SK-N-SH treated with all-trans-retinoic acid at 6 μM for 48 hours (cell line): ENCODE measurements around the gene IMMP2L.

ENCODE experiments used
- ATAC-seq: fragments of 200-7000 bp; cut with Tn5 transposase; 3 replicates; pipeline ENCODE4 v1.9.1; 2020; ENCODE audit warnings: mild to moderate bottlenecking, moderate library complexity
- ARNTL ChIP-seq: fragments of 450-650 bp; formaldehyde crosslinking; IDR thresholded peaks from 2 replicates; pipeline ENCODE4 v1.5.0; 2020; ENCODE audit warnings: low read depth, mild to moderate bottlenecking, moderate library complexity, borderline replicate concordance
- BACH2 ChIP-seq: fragments of 250-450 bp; sonication (Bioruptor Pico); IDR thresholded peaks from 2 replicates; pipeline ENCODE4 v1.9.0; 2021; ENCODE audit warnings: mild to moderate bottlenecking, borderline replicate concordance
- CREB5 ChIP-seq: fragments of 250-450 bp; sonication (Bioruptor Pico); IDR thresholded peaks from 2 replicates; pipeline ENCODE4 v1.5.1; 2020; ENCODE audit warnings: low read depth, mild to moderate bottlenecking, moderate library complexity
- CSDC2 ChIP-seq: fragments of 250-450 bp; sonication (Bioruptor Pico); IDR thresholded peaks from 2 replicates; pipeline ENCODE4 v1.5.0; 2020; ENCODE audit warnings: mild to moderate bottlenecking, moderate library complexity
- CSRNP3 ChIP-seq: fragments of 250-450 bp; sonication (Bioruptor Pico); IDR thresholded peaks from 2 replicates; pipeline ENCODE4 v1.5.1; 2021; ENCODE audit warnings: mild to moderate bottlenecking, moderate library complexity
- ESRRG ChIP-seq: fragments of 250-450 bp; sonication (Bioruptor Pico); IDR thresholded peaks from 2 replicates; pipeline ENCODE4 v1.6.1; 2021; ENCODE audit warnings: mild to moderate bottlenecking
- ISL1 ChIP-seq: fragments of 250-450 bp; sonication (Bioruptor Pico); IDR thresholded peaks from 2 replicates; pipeline ENCODE4 v2.1.2; 2022; ENCODE audit warnings: mild to moderate bottlenecking, moderate library complexity
- OSR1 ChIP-seq: fragments of 250-450 bp; sonication (Bioruptor Pico); IDR thresholded peaks from 2 replicates; pipeline ENCODE4 v1.8.0; 2022; ENCODE audit warnings: moderate library complexity, mild to moderate bottlenecking, inconsistent platforms
- PATZ1 ChIP-seq: fragments of 250-450 bp; sonication (Bioruptor Pico); IDR thresholded peaks from 2 replicates; pipeline ENCODE4 v1.8.0; 2020; ENCODE audit warnings: mild to moderate bottlenecking, moderate library complexity, borderline replicate concordance
- POU6F1 ChIP-seq: fragments of 250-450 bp; sonication (Bioruptor Pico); IDR thresholded peaks from 2 replicates; pipeline ENCODE4 v1.8.0; 2021; ENCODE audit warnings: low read depth, mild to moderate bottlenecking, moderate library complexity, borderline replicate concordance
- PPARA ChIP-seq: fragments of 250-450 bp; sonication (Bioruptor Pico); IDR thresholded peaks from 2 replicates; pipeline ENCODE4 v1.5.0; 2020; ENCODE audit warnings: mild to moderate bottlenecking, borderline replicate concordance
- RARB ChIP-seq: fragments of 250-450 bp; sonication (Bioruptor Pico); IDR thresholded peaks from 2 replicates; pipeline ENCODE4 v1.8.0; 2021; ENCODE audit warnings: mild to moderate bottlenecking, moderate library complexity
- SNAI2 ChIP-seq: fragments of 250-450 bp; sonication (Bioruptor Pico); IDR thresholded peaks from 2 replicates; pipeline ENCODE4 v1.5.0; 2020; ENCODE audit warnings: mild to moderate bottlenecking, moderate library complexity
- TCF4 ChIP-seq: fragments of 250-450 bp; sonication (Bioruptor Pico); IDR thresholded peaks from 2 replicates; pipeline ENCODE4 v1.8.0; 2021; ENCODE audit warnings: mild to moderate bottlenecking, moderate library complexity, borderline replicate concordance
- TOX ChIP-seq: fragments of 250-450 bp; sonication (Bioruptor Pico); IDR thresholded peaks from 2 replicates; pipeline ENCODE4 v1.8.0; 2021; ENCODE audit warnings: mild to moderate bottlenecking, moderate library complexity, borderline replicate concordance
- ZC3H10 ChIP-seq: fragments of 250-450 bp; sonication (Bioruptor Pico); IDR thresholded peaks from 2 replicates; pipeline ENCODE4 v1.5.1; 2021; ENCODE audit warnings: mild to moderate bottlenecking, moderate library complexity
- ZFP3 ChIP-seq: fragments of 250-450 bp; sonication (Bioruptor Pico); IDR thresholded peaks from 2 replicates; pipeline ENCODE4 v1.5.0; 2020; ENCODE audit warnings: mild to moderate bottlenecking, moderate library complexity
- ZFP30 ChIP-seq: fragments of 450-650 bp; formaldehyde crosslinking; IDR thresholded peaks from 2 replicates; pipeline ENCODE4 v1.5.0; 2022; ENCODE audit warnings: mild to moderate bottlenecking, moderate library complexity
- ZNF8 ChIP-seq: fragments of 450-650 bp; formaldehyde crosslinking; IDR thresholded peaks from 2 replicates; pipeline ENCODE4 v1.5.0; 2020; ENCODE audit warnings: mild to moderate bottlenecking, moderate library complexity

The IMMP2L gene

GRCh38 chr7:111038185-111038584, 524.1 kb downstream of the IMMP2L start:
- TF ChIP-seq ISL1 (CRISPR knock-in tag) (no peak), ARNTL (CRISPR knock-in tag) (no peak), TOX (CRISPR knock-in tag) (no peak), PATZ1 (CRISPR knock-in tag) (no peak), PPARA (CRISPR knock-in tag) (no peak)

GRCh38 chr7:111031916-111032315, 530.4 kb downstream of the IMMP2L start:
- ATAC-seq, result no peak
- TF ChIP-seq ZFP30, result no peak
- TF ChIP-seq ISL1 (CRISPR knock-in tag), result no peak
- no peak for TF ChIP-seq ESRRG (CRISPR knock-in tag)
- no peak for TF ChIP-seq CSRNP3 (CRISPR knock-in tag)
- TF ChIP-seq POU6F1 (CRISPR knock-in tag), result no peak
- no peak for TF ChIP-seq RARB
- TF ChIP-seq ARNTL (CRISPR knock-in tag), result no peak
- no peak for TF ChIP-seq CSDC2 (CRISPR knock-in tag)
- TF ChIP-seq ZC3H10 (CRISPR knock-in tag), result no peak
- no peak for TF ChIP-seq PPARA (CRISPR knock-in tag)
- no peak for TF ChIP-seq PATZ1 (CRISPR knock-in tag)
- no peak for TF ChIP-seq BACH2

More at GRCh38 chr7:111038185-111038584, 524.1 kb downstream of the IMMP2L start:
- no peak for ATAC-seq

GRCh38 chr7:111030336-111030735, 532.0 kb downstream of the IMMP2L start:
- ATAC-seq, result peak; percentile 36
- TF ChIP-seq TOX (CRISPR knock-in tag), result no peak

- peak; percentile 74 for ATAC-seq
- TF ChIP-seq ZFP30 (no peak), ISL1 (CRISPR knock-in tag) (peak; percentile 76)
Measured at GRCh38 chr7:111029574-111030251, 532.6 kb downstream of the IMMP2L start.

- ATAC-seq, result peak; percentile 63
- TF ChIP-seq SNAI2 (CRISPR knock-in tag), result no peak
- TF ChIP-seq ISL1 (CRISPR knock-in tag), result no peak
- TF ChIP-seq TCF4 (CRISPR knock-in tag), result no peak
- no peak for TF ChIP-seq ZFP3
- no peak for TF ChIP-seq RARB
- no peak for TF ChIP-seq OSR1
- no peak for TF ChIP-seq ZFP30
- no peak for TF ChIP-seq ZNF8 (CRISPR knock-in tag)
- no peak for TF ChIP-seq ESRRG (CRISPR knock-in tag)
- no peak for TF ChIP-seq CREB5 (CRISPR knock-in tag)
Measured at GRCh38 chr7:111029141-111029572, 533.1 kb downstream of the IMMP2L start.
